Measurements from ENCODE around the gene REG1A. TPM values are rescaled to one million over a fixed set of nuclear protein-coding genes. Genes with fewer than 3 reads are reported as not detected.

Gene REG1A
- total RNA-seq, 2 experiments from 2014 or later: not detected

DNA sequence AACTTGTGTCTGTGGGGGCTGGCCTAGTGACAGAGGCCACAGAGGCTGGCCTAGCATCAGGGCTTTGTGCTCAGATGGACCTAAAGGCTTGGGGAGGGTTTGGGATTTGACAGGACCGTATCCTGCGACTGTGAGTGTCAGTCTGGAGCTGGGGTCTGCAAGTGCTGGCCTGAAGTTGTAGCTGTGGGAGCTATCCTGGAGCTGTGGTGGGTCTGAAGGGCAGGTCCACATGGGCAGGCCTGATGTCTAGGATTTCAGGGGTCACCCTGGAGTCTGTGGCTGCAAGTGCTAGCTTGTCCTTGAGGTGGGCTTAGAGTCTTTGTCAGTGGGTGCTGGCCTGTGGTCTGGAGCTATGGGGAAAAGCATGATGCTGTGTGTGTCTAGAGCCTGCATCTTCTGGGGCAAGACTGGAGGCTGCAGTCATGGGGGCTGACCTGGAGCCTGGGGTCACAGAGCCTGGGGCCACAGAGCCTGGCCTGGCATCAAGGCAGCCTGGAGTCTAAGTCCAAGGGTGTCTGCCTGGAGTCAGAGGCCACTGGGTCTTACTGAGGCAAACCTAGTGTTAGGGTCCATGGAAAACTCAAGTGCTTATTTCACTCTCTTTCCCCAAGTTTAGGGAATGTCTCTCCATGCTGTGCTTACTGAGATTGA, 35.7 kb downstream of the REG1A start:
- H3K27me3 Mint-ChIP-seq: no peaks in the 10 kb centered on the region
- H3K4me1 Mint-ChIP-seq (ENCODE audit: low read depth): no peaks in the 10 kb centered on the region
- no peak overlapping the region for H3K4me3 Mint-ChIP-seq
- Histone ChIP-seq H3K36me3 (ENCODE audit: insufficient read depth, low read length) (no peaks in the 10 kb centered on the region), H3K9me3 (ENCODE audit: control insufficient read depth in 1 of 2, insufficient read depth in 1 of 2, low read length in 2 of 2) (peaks cover 0 to 24% of the 10 kb centered on the region in 2 experiments), H3K27ac (ENCODE audit: low read depth in 1 of 2, low read length in 2 of 2) (no peak overlapping the region), H3K4me3 (ENCODE audit: low read length) (no peak overlapping the region), H3K27me3 (ENCODE audit: control insufficient read depth in 1 of 2, insufficient read depth in 2 of 2, low read length in 2 of 2) (no peaks in the 10 kb centered on the region), H3K4me1 (ENCODE audit: insufficient read depth, low read length) (no peaks in the 10 kb centered on the region)
- no peak overlapping the region for H3K27ac Mint-ChIP-seq
- TF ChIP-seq, protein P1, sequence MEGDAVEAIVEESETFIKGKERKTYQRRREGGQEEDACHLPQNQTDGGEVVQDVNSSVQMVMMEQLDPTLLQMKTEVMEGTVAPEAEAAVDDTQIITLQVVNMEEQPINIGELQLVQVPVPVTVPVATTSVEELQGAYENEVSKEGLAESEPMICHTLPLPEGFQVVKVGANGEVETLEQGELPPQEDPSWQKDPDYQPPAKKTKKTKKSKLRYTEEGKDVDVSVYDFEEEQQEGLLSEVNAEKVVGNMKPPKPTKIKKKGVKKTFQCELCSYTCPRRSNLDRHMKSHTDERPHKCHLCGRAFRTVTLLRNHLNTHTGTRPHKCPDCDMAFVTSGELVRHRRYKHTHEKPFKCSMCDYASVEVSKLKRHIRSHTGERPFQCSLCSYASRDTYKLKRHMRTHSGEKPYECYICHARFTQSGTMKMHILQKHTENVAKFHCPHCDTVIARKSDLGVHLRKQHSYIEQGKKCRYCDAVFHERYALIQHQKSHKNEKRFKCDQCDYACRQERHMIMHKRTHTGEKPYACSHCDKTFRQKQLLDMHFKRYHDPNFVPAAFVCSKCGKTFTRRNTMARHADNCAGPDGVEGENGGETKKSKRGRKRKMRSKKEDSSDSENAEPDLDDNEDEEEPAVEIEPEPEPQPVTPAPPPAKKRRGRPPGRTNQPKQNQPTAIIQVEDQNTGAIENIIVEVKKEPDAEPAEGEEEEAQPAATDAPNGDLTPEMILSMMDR (IDR thresholded peaks at IDR 0.05): no peak
- ATAC-seq (ENCODE audit: poor library complexity): no peak
- CTCF ChIA-PET: no interaction called here
- DNase-seq: no peak
- no peaks in the 10 kb centered on the region for H3K36me3 Mint-ChIP-seq (ENCODE audit: low read depth)
- POLR2A ChIA-PET: no interaction called here
- peaks cover 9% of the 10 kb centered on the region for H3K9me3 Mint-ChIP-seq
- intact Hi-C loops (cut with DNase I, micrococcal nuclease): no loop called here

DNA sequence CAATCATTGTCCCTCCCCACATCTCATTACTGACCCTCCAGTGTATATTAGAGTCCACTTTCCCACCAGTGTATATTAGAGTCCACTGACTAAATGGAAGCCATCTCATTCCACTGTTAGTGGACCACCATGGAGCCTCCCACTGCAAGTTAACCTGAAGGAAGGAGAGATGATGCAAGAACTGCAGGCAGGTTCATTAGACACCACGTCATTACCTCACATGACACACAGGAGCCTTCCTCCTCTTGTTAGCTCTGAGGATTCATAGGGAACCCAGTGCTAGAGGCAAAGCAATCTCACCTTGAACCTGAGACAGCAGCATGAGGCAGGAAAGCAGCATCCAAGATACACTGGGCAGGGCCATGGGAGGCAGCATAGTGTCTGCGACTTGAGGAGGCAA, 38.7 kb downstream of the REG1A start:
- peaks cover 11% of the 10 kb centered on the region for H3K9me3 Mint-ChIP-seq
- TF ChIP-seq, protein P1 (IDR thresholded peaks at IDR 0.05): no peak
- Histone ChIP-seq H3K27me3 (ENCODE audit: control insufficient read depth in 1 of 2, insufficient read depth in 2 of 2, low read length in 2 of 2) (no peaks in the 10 kb centered on the region), H3K4me3 (ENCODE audit: low read length) (no peak overlapping the region), H3K9me3 (ENCODE audit: control insufficient read depth in 1 of 2, insufficient read depth in 1 of 2, low read length in 2 of 2) (peaks cover 0 to 24% of the 10 kb centered on the region in 2 experiments), H3K36me3 (ENCODE audit: insufficient read depth, low read length) (no peaks in the 10 kb centered on the region), H3K4me1 (ENCODE audit: insufficient read depth, low read length) (no peaks in the 10 kb centered on the region), H3K27ac (ENCODE audit: low read depth in 1 of 2, low read length in 2 of 2) (no peak overlapping the region)
- no peak overlapping the region for H3K27ac Mint-ChIP-seq
- no peaks in the 10 kb centered on the region for H3K4me1 Mint-ChIP-seq (ENCODE audit: low read depth)
- DNase-seq (no peak), ATAC-seq (ENCODE audit: poor library complexity) (no peak)
- intact Hi-C loops (cut with DNase I, micrococcal nuclease): no loop called here
- no peaks in the 10 kb centered on the region for H3K36me3 Mint-ChIP-seq (ENCODE audit: low read depth)
- ChIA-PET POLR2A (no interaction called here), CTCF (no interaction called here)
- H3K4me3 Mint-ChIP-seq: no peak overlapping the region
- H3K27me3 Mint-ChIP-seq: no peaks in the 10 kb centered on the region

DNA sequence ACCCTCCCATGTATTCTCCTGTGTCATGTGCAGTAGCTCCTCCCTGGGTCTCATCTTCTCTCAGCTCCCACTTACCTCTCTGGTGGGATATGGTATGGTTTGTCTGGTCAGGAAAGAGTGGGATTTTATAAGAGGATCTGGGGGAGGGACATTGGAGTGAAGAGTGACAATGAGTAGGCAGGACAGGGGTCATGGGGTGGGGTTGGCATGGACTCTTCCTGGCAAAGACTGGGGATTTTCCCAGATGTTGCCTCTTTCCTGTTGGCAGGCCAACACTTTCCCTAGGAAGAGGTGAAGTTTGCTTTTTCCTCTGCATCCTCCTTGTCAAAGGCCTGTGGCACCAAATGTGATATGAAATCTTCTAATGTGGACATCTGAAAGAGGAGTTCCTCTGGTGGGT, 39.4 kb downstream of the REG1A start, which contains the start of gene REG3A:
TSS of gene REG3A (minus strand) at position 101 of the 400 bp plus-strand sequence. CDS start 348 bp downstream, outside the sequence.
- CTCF ChIA-PET: no interaction called here
- Histone ChIP-seq H3K27me3 (ENCODE audit: control insufficient read depth in 1 of 2, insufficient read depth in 2 of 2, low read length in 2 of 2) (no peaks in the 10 kb centered on the region), H3K4me3 (ENCODE audit: low read length) (no peak within 1 kb of the TSS), H3K9me3 (ENCODE audit: control insufficient read depth in 1 of 2, insufficient read depth in 1 of 2, low read length in 2 of 2) (peaks cover 0 to 20% of the 10 kb centered on the region in 2 experiments), H3K27ac (ENCODE audit: low read depth in 1 of 2, low read length in 2 of 2) (no peak within 1 kb of the TSS), H3K4me1 (ENCODE audit: insufficient read depth, low read length) (no peaks in the 10 kb centered on the region), H3K36me3 (ENCODE audit: insufficient read depth, low read length) (no peaks in the 10 kb centered on the region)
- no peak for ATAC-seq (ENCODE audit: poor library complexity)
- DNase-seq: no peak
- Mint-ChIP-seq H3K27ac (no peak within 1 kb of the TSS), H3K9me3 (peaks cover 10% of the 10 kb centered on the region), H3K27me3 (no peaks in the 10 kb centered on the region), H3K36me3 (ENCODE audit: low read depth) (no peaks in the 10 kb centered on the region), H3K4me1 (ENCODE audit: low read depth) (no peaks in the 10 kb centered on the region), H3K4me3 (no peak within 1 kb of the TSS)
- intact Hi-C loops (cut with DNase I, micrococcal nuclease): no loop called here
- TF ChIP-seq, protein P1 (IDR thresholded peaks at IDR 0.05): no peak
- POLR2A ChIA-PET: no interaction called here
